HG02623 (cell line): Measurements from ENCODE around the gene NPFF.
"Not testable (repeated sequence)": the region's sequence is repeated elsewhere in the genome, so short reads cannot be mapped to it uniquely, and the experiment has no call there.

ENCODE experiments used
- ATAC-seq: cut with Tn5 transposase; IDR thresholded peaks from one replicate; pipeline ENCODE4 v1.9.1; 2021; ENCODE audit warnings: moderate library complexity; ENCODE audit not compliant: unreplicated experiment

NPFF gene

DNA sequence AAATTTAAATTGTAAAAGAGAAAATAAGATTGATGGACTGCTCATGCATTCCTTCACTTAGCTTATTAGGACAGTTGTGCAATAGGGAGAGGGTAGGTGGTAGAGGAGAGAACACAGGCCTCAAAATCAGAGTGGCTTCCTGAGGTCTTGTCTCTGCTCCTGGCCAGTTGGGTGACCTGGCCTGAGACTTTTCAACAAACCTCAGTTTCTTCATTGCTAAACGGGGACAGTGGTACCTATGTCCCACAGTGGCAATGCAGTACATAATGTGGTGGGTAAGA, 10.6 kb downstream of the NPFF start:
- ATAC-seq: no peak

GRCh38 chr12:53495903-53496751, 11.2 kb downstream of the NPFF start:
- ATAC-seq: no peak

- no peak for ATAC-seq
Observed at GRCh38 chr12:53493610-53494391, 13.5 kb downstream of the NPFF start.

- ATAC-seq: peak; percentile 92
Observed at GRCh38 chr12:53492830-53493609, 14.3 kb downstream of the NPFF start.

GRCh38 chr12:53492188-53492587, 15.1 kb downstream of the NPFF start:
- ATAC-seq: no peak

GRCh38 chr12:53489242-53489864, 17.9 kb downstream of the NPFF start:
- ATAC-seq: no peak

GRCh38 chr12:53486736-53487487, 20.4 kb downstream of the NPFF start:
- ATAC-seq: no peak

GRCh38 chr12:53485955-53486735, 21.1 kb downstream of the NPFF start:
- ATAC-seq: no peak

GRCh38 chr12:53484686-53485575, 22.4 kb downstream of the NPFF start:
- no peak for ATAC-seq

DNA sequence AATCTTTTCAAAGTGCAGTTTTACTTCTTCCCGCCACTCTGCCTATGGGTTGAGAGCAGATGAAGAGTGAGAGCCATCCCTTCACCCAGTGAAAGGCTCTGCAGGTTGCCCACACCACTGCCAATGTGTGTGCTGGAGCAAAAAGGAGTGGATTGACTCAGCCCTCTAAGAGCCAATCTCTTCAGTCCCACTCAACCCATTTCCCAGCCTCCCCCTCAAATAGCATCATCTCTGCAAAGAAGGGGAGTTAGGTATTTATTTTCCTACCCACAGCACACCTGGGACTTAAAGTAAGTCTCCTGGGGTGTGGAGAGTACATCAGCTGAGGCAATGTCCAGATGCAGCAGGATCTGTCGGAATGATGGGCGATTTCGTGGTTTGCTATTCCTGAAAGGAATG, 23.3 kb downstream of the NPFF start:
- no peak for ATAC-seq

DNA sequence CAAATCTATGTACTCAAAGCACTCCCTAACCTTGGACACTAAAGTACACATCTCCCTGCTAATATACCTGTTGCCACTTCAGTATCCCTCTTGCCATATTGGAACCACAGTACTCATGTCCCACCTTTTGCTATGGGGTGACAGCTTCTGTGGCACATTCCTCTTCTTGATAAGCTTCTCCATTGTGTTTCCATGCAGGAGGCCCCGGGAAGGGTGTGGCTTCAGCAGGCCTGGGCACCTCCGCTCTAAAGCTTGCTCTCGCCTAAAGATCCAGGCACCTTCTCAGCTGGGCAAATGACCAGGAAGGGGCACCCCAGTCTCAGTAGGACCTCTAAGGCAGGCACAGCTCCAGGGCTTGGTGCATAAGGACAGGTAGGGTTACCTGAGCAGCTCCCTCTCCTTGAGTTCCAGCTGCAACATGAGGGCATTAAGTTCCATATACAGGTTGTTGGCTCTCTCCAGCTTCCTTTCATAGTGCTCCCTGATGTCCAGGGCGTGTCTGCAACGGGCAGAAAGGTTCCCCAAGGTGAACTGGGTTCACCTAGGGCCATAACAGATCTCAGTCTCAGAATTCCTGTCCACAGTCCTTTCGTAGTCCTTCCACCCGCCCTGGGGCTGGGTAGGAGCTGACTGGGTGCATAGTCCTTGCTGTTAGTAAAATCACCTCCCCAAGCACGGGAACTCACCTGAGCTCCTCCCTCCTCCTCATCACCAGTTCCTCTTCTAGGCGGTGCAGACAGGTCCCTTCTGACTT, 23.9 kb downstream of the NPFF start:
- ATAC-seq: no peak

DNA sequence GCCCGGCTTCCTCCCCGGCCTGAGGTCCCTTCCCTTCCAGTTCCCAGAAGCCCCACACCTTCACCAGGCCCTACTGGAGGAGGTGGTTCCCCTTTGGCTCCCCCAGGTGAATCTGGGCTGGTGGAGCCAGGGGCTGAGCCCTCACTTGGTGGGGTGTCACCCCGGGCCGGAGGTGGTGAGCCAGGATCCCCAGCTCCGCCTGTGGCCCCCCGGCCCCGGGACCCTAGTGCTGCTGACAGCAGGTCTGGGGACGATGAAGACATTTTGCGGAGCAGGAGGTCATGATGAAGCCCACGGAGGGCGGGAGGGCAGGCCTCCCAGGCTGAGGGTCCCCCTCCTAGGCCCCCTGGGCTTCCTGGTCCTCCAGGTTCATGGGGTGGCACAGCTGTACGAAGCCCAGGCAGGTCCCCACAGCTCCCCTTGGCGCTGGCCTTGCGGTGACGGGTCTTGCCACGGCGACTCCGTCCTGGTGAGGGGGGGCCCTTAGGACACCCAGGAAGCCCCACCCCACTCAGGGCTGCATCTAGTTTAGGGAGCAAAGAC, 24.6 kb downstream of the NPFF start:
- no peak for ATAC-seq

DNA sequence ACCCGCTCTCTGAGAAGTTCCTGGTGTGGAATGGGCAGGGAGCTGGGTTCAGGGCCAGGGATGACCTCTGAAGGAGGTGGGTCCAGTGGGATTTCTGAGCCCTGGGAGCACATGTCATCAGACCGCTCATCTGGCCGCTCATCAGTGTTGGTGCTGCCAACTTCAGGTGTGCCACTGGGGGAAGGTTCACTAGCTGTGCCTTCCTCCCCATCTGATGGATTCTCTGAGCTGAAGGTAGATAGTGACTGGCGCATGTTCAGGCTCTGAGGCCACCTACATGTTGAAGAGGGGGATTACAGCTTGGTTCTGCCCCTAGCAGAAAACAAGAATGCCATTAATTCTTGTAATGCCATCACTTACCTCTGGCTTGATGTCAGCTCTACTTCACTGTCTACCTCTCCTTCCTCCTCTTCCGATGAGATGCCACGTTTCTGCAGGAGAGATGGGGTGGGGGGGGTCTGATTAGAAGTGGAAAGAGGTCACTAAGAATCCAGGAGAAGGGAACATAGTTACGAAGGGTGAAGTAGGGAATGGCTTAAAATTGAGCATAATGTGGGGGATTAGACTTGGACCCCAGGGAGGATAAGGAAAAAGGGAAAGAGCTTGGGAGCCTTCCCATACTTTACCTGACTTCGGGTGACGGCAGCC, 25.2 kb downstream of the NPFF start:
- no peak for ATAC-seq

- not testable (repeated sequence) for ATAC-seq
Observed at GRCh38 chr12:53481458-53481857, 25.8 kb downstream of the NPFF start.

- no peak for ATAC-seq
Observed at GRCh38 chr12:53480491-53481442, 26.5 kb downstream of the NPFF start.

- no peak for ATAC-seq
Observed at GRCh38 chr12:53479331-53479730, 28.0 kb downstream of the NPFF start.
